Erythroblast (primary cell): ENCODE data around the gene UGT1A6.

Source experiments
- GATA1 ChIP-seq: IDR thresholded peaks from 2 replicates; pipeline ENCODE4 v1.6.1; 2011; ENCODE audit warnings: low read depth, mild to moderate bottlenecking, control low read depth, low read length, moderate library complexity
- POLR2A ChIP-seq: IDR thresholded peaks from 2 replicates; pipeline ENCODE4 v1.6.1; 2011; ENCODE audit warnings: mild to moderate bottlenecking, low read length

GRCh38 chr2:233801357-233802131, 108.9 kb downstream of the UGT1A6 start:
- TF ChIP-seq POLR2A = no peak
- TF ChIP-seq GATA1 = no peak
